ENCODE data around the gene KCNAB2.

- TF ChIP-seq POLR2AphosphoS5 (IDR thresholded peaks at IDR 0.05; ENCODE audit: insufficient read depth in 1 of 2, low read depth in 1 of 2) (no peak), POLR2A (IDR thresholded peaks at IDR 0.05) (no peak)
Observed at GRCh38 chr1:6091823-6092109, 46.1 kb downstream of the KCNAB2 start.
